HFFc6 (cell line): ENCODE measurements around the gene CREB3L2. TPM values are rescaled to one million over a fixed set of nuclear protein-coding genes. Genes with fewer than 3 reads are reported as not detected.

ENCODE experiments used
- DNase-seq: peaks from one replicate; pipeline ENCODE4 v3.0.0-alpha.2; 2018
- H3K27ac Mint-ChIP-seq: 2 replicates; pipeline ENCODE4 v1.8.0; 2020; ENCODE audit warnings: mild to moderate bottlenecking, mixed read lengths
- H3K27me3 Mint-ChIP-seq: 2 replicates; pipeline ENCODE4 v1.8.0; 2021; ENCODE audit warnings: mild to moderate bottlenecking, moderate library complexity, mixed read lengths; ENCODE audit not compliant: insufficient read depth
- H3K36me3 Mint-ChIP-seq: 2 replicates; pipeline ENCODE4 v1.8.0; 2021; ENCODE audit warnings: low read depth, mixed read lengths
- H3K4me1 Mint-ChIP-seq: 2 replicates; pipeline ENCODE4 v1.8.0; 2020; ENCODE audit warnings: low read depth, mixed read lengths
- H3K4me3 Mint-ChIP-seq: 2 replicates; pipeline ENCODE4 v1.8.0; 2020; ENCODE audit warnings: mild to moderate bottlenecking, moderate library complexity, mixed read lengths
- H3K9me3 Mint-ChIP-seq: 2 replicates; pipeline ENCODE4 v1.8.0; 2020; ENCODE audit warnings: mild to moderate bottlenecking, mixed read lengths
- total RNA-seq, 6 experiments: library from RNA; stranded (reverse); fragmentation: NEBNext Ultra II Directional; extraction: Animal tissue kit (Norgen Biotek cat#: 25700); gene quantifications; 2 replicates in 1 of 6; 3 replicates in 5 of 6; pipeline ENCODE4 v1.2.3, GENCODE V29; 2021
- TF ChIP-seq, protein P1 (sequence below): fragments of 200-600 bp; sonication (generic); IDR thresholded peaks from 2 replicates; pipeline ENCODE4 v1.5.0; 2021; ENCODE audit warnings: antibody characterized with exemption, mild to moderate bottlenecking

The CREB3L2 gene
- total RNA-seq, 6 experiments from 2014 or later, result 112 to 139 (median 123) TPM

- Mint-ChIP-seq H3K27me3 (peaks cover 3% of the 10 kb centered on the region; the same call in 1 of the 2 replicates), H3K27ac (no peak overlapping the region), H3K36me3 (peaks cover 77% of the 10 kb centered on the region), H3K4me1 (peaks cover 53% of the 10 kb centered on the region), H3K4me3 (no peak overlapping the region), H3K9me3 (peaks cover 8% of the 10 kb centered on the region; the same call in 1 of the 2 replicates)
- TF ChIP-seq, protein P1, sequence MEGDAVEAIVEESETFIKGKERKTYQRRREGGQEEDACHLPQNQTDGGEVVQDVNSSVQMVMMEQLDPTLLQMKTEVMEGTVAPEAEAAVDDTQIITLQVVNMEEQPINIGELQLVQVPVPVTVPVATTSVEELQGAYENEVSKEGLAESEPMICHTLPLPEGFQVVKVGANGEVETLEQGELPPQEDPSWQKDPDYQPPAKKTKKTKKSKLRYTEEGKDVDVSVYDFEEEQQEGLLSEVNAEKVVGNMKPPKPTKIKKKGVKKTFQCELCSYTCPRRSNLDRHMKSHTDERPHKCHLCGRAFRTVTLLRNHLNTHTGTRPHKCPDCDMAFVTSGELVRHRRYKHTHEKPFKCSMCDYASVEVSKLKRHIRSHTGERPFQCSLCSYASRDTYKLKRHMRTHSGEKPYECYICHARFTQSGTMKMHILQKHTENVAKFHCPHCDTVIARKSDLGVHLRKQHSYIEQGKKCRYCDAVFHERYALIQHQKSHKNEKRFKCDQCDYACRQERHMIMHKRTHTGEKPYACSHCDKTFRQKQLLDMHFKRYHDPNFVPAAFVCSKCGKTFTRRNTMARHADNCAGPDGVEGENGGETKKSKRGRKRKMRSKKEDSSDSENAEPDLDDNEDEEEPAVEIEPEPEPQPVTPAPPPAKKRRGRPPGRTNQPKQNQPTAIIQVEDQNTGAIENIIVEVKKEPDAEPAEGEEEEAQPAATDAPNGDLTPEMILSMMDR, result no peak
- no peak for DNase-seq
Measured at GRCh38 chr7:137869260-137869659, 132.6 kb downstream of the CREB3L2 start.

GRCh38 chr7:137867289-137867688, 134.6 kb downstream of the CREB3L2 start:
- Mint-ChIP-seq H3K9me3 (peaks cover 8% of the 10 kb centered on the region; the same call in 1 of the 2 replicates), H3K27me3 (peaks cover 3% of the 10 kb centered on the region; the same call in 1 of the 2 replicates), H3K36me3 (peaks cover 69% of the 10 kb centered on the region), H3K27ac (no peak overlapping the region; the same call in 1 of the 2 replicates), H3K4me3 (no peak overlapping the region), H3K4me1 (peaks cover 34% of the 10 kb centered on the region)
- no peak for DNase-seq
- TF ChIP-seq, protein P1, result no peak

GRCh38 chr7:137865764-137866163, 136.1 kb downstream of the CREB3L2 start:
- TF ChIP-seq, protein P1, result no peak
- Mint-ChIP-seq H3K4me1 (peaks cover 22% of the 10 kb centered on the region), H3K27me3 (peaks cover 3% of the 10 kb centered on the region; the same call in 1 of the 2 replicates), H3K27ac (no peak overlapping the region), H3K9me3 (peaks cover 8% of the 10 kb centered on the region; the same call in 1 of the 2 replicates), H3K36me3 (peaks cover 71% of the 10 kb centered on the region), H3K4me3 (no peak overlapping the region)
- DNase-seq, result no peak

GRCh38 chr7:137862964-137863363, 138.9 kb downstream of the CREB3L2 start:
- Mint-ChIP-seq H3K4me1 (peaks cover 8% of the 10 kb centered on the region), H3K27ac (no peak overlapping the region), H3K27me3 (peaks cover 3% of the 10 kb centered on the region; the same call in 1 of the 2 replicates), H3K36me3 (peaks cover 58% of the 10 kb centered on the region), H3K9me3 (peaks cover 8% of the 10 kb centered on the region; the same call in 1 of the 2 replicates), H3K4me3 (no peak overlapping the region)
- TF ChIP-seq, protein P1, result no peak
- no peak for DNase-seq

GRCh38 chr7:137862358-137862757, 139.5 kb downstream of the CREB3L2 start:
- peaks cover 8% of the 10 kb centered on the region; the same call in 1 of the 2 replicates for H3K9me3 Mint-ChIP-seq
- no peak overlapping the region; the same call in 1 of the 2 replicates for H3K27ac Mint-ChIP-seq
- H3K27me3 Mint-ChIP-seq, result peaks cover under 1% of the 10 kb centered on the region; the same call in 1 of the 2 replicates
- peaks cover 52% of the 10 kb centered on the region for H3K36me3 Mint-ChIP-seq
- H3K4me3 Mint-ChIP-seq, result no peak overlapping the region
- TF ChIP-seq, protein P1, result no peak
- H3K4me1 Mint-ChIP-seq, result peaks cover 2% of the 10 kb centered on the region; the same call in 1 of the 2 replicates
- no peak for DNase-seq
